Motor neuron (in vitro differentiated cells): ENCODE results near the gene MOCOS. TPM values are rescaled to one million over a fixed set of nuclear protein-coding genes. Genes with fewer than 3 reads are reported as not detected.

Experiments
- total RNA-seq, 8 experiments: library from RNA; unstranded; fragments of 300-600 nt; gene quantifications; 2 replicates each; pipeline versions ENCODE4 v1.2.3 to v1.2.4, GENCODE V29; 2022

MOCOS gene
- total RNA-seq, 8 experiments from 2014 or later, result 0.43 to 15.1 (median 1.3) TPM

Other genes with a start within 250 kb of the MOCOS start
- 10 to 100 TPM; 39.8 to 79.4 (median 66.1) TPM for gene RPRD1A, start 119.9 kb upstream of the MOCOS start, total RNA-seq
- 100 to 1,000 TPM in 4 of 8 experiments, 10 to 100 TPM in 4; 34.9 to 146 (median 99.8) TPM for gene SLC39A6, start 58.2 kb upstream of the MOCOS start, total RNA-seq
- gene ELP2, start 57.6 kb upstream of the MOCOS start, total RNA-seq, result 10 to 100 TPM; 47.7 to 80.1 (median 66.3) TPM
- 10 to 100 TPM in 5 of 8 experiments, 1 to 10 TPM in 3; 1.2 to 36.1 (median 21.8) TPM for gene FHOD3, start 110.2 kb downstream of the MOCOS start, total RNA-seq